GM19467 (cell line): ENCODE measurements around the gene TTLL11.

Experiments used
- ATAC-seq: cut with Tn5 transposase; IDR thresholded peaks from one replicate; pipeline ENCODE4 v1.9.1; 2021; ENCODE audit warnings: mild to moderate bottlenecking, moderate library complexity; ENCODE audit not compliant: unreplicated experiment

Gene TTLL11

DNA sequence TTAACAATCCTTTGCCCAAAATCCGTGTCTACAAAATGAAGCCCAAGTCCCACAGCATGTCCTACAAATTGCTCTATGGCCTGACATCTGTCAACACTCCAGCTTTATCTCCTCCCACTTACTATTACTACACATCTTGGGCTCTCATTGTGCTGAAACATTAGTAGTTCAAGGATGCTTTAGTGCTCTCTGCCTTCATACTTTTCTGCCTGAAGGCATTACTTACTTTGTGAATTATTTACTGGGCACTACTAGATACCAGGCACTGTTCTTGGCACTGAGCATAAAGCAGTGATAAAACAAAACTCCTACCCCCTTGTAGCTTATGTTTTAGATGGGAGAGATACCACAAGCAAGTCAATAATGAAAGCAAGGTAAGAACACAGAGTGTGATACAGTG lies 113.4 kb downstream of the TTLL11 start:
- no peak for ATAC-seq

DNA sequence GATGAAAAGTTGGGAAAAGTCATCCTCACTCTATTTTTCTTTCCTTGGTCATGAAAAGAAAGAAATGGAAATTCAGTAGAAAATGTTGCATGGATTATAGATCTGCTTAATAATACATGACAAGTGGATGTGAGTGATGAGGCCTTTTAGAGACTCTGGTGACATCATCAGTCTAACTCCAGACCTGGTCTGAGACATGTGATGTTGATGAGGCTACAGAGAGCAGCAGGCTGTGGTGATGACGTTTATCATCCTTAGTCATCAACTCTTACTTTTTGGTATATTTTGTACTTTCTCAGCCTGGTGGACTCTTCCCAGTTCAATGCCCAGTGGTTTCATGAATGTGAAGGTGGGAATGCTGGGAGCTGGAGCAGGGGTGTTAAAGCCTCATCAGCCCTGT lies 116.4 kb downstream of the TTLL11 start:
- ATAC-seq = no peak

DNA sequence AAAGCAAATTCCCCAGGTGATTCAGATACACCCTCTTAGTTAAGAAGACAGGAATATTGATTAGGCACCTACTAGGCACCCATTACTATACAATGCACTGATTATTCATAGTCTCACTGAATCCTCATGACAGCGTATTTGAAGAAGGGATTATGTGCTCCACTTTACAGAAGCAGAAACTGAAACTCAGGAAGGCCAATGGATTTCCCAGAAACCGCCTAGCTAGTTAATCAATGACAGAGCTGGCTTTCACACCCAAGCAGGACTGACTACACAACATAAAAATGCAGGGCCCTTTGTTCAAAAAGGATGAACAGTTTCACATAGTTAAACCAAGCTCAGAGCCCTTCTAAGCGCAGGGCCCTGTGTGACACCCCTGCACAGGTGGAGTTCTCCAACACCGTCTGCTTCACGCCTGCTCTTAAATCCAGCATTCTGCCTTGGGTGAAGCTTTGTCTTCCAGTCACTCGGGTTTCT lies 117.3 kb downstream of the TTLL11 start:
- ATAC-seq = no peak

DNA sequence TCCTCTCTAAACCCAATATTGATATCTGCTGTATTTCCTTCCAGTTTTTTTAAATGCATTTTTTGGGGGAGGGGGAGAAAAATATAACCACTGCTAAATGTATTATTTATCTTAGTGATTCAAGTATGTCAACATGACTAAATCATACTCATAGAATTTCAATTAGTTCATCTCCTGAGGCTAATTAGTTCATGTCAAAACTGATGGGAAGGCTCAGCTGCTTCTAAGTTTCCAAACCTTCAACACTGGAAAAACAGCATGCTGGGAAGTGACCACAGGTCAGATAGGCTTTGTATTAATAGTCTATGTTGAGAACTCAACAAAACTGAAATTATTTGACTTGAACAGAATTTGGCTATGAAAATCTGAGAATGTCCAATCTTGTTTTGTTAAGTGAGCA lies 118.7 kb downstream of the TTLL11 start:
- no peak for ATAC-seq

DNA sequence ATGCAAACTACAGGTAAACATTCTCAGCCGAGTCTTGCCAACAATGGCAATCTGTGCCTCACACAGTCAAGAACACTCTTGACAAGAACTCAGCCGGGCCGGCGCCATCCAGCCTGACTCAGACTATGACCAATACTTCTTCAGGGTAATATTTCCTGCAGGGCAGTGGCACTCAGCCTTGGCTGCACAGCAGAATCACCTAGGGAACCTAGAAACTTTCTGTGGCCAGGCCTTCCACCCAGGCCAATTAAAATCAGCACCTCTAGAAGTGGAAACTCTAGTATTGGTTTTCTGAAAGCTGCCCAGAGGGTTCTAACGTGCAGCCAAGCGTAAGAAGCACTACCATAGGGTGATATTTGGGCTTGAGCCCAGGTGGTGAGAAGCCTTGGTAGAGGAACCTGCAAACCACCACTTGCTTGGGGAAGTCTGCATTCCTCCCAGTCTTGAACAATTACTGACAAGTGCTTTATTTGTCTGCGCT lies 120.6 kb downstream of the TTLL11 start:
- peak; percentile 73 for ATAC-seq

DNA sequence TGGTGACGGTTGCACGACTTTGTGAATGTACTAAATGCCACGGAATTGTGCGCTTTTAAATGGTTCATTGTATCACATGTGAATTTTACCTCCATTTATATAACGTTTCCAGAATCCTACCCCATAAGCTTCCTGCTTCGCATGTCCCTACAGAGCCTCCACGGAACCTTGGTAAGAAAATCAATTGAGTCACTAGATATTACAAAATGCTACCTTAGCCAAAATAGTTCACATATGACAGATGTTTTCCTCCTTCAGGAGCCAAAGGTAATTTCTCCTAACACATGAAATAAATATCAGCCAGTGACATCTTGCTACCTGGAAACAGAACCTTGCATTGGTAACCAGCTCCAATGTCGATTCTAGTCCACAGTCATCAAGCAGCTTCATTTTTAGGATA lies 125.1 kb downstream of the TTLL11 start:
- ATAC-seq = no peak

DNA sequence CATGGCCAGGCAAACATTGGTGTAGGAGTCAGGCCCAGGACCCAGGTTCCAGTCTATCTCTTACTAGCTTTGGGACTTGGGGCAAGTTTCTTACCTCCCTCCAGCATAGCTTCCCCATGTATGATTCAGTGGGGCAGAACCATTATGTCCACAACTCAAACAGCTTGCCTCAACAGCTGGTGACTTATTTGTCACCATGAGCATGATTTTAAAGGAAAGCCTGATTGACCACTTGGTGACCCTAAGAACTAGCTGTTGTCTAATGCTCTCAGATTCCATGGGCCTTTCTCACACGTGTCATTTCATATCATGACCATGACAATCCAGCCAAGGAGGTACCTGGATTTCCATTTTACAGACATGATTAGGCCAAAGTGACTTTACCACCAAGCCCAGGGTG lies 126.4 kb downstream of the TTLL11 start:
- no peak for ATAC-seq

DNA sequence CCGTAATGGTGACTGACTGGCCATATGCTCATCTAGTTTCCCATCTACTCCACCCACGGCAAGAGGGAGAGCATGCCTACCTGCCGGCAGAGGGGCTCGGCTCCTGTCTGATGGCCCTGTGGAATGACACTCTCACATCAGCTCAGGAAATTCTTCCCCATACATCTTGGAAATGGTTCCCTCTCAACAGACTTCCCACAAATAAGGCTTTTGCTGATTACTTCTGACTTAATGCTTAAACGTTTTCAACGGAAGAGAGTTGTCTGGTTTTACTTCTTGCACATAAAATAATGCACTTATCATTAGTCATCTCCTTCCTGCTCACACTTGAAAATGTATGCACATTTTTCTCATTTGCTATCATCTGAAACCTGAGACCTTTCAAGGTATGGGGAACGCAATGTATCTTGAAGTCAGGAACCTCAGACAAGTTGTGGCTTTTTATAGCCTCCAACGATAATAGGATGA lies 129.5 kb downstream of the TTLL11 start:
- no peak for ATAC-seq

DNA sequence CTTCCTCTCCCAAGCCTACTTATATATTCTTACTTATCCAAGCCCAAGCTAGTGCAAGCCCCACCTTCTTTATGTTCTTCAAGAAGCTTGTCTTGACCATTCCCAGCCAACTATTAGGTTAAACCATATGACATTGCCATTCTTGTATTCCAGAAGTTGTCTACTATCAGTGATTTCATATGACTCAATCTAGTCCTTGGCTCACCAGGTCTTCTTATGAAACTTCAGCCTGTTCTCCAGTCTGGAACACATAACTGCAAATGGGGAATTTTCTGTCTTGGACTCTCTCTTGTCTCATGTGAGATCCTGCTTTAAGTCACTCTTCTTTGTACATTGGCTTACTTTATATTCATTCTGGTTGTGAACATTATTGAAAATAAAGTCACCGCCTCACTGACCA lies 130.7 kb downstream of the TTLL11 start:
- no peak for ATAC-seq

DNA sequence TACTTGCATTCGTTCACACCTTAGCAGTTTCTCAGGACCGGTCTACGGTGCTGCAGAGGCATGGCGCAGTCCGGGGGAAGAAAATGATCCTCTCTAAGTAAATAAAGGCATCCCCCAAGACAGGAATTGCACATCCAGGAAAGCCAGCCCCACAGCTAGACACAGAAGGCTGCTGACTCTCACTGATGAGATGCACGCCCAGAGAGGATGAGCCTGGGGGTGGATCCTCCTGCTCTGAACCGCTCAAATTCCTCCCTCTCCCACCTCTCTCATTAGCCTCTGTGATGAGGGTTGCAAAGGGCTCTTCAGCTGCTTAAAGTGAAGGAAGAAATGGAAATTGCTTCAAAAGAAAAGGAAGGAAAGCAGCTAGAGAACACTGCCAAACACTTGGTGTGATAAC lies 132.4 kb downstream of the TTLL11 start:
- no peak for ATAC-seq

DNA sequence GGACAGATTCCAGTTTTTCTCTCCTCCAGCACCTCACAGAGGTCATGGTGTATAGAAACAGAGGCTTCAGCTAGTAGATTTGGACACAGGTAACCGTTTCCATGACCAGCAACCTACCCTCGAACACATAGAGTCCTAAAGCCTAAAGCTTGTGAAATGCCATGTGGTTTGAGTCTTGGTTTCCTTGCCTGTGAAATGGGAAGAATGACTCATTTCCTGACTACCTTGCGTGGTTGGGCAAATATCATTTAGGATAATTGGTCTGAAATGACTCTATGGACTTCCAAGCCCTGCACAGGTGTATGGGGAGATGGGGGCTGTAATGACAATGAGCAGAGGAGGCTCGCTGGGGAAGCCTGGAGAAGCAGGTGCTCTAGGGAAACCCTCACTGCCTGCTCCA lies 134.6 kb downstream of the TTLL11 start:
- ATAC-seq = no peak

DNA sequence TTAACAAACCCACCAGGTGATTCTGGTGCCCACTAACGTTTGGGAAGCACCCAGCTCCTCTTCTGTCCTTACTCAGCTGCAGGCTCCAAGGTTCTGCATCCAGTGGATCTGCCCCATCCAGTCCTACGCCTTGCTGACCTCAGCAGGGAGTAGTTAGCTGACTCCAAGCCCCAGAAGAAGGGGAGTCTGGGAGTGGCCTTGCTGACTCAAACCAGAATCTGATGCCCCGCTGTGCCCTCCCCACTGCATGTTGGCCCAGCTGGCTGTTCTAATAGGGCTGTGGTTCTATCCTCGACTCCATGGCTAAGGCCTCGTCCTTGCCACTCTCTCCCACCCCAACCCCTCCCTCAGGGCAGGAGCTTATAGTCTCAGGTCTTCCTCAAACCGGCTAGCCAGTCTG lies 136.3 kb downstream of the TTLL11 start:
- no peak for ATAC-seq

DNA sequence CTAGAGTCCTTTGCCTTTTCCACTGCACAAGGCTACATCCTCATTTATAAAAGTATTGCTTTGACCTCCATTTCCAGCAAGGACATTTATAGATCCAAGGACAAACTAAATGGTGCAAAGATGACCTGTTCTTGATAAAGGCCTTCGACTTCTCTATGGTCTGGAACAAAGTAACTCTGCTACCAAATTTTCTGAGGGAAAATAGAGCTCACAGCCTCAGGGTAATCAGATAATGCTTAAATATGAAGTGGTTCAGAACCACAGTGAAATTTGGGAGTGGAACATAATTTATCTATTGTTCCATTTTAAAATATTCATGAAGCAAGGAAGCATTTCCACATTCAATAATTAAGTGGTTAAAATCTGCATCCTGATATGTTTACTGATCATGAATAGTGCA lies 137.5 kb downstream of the TTLL11 start:
- no peak for ATAC-seq

DNA sequence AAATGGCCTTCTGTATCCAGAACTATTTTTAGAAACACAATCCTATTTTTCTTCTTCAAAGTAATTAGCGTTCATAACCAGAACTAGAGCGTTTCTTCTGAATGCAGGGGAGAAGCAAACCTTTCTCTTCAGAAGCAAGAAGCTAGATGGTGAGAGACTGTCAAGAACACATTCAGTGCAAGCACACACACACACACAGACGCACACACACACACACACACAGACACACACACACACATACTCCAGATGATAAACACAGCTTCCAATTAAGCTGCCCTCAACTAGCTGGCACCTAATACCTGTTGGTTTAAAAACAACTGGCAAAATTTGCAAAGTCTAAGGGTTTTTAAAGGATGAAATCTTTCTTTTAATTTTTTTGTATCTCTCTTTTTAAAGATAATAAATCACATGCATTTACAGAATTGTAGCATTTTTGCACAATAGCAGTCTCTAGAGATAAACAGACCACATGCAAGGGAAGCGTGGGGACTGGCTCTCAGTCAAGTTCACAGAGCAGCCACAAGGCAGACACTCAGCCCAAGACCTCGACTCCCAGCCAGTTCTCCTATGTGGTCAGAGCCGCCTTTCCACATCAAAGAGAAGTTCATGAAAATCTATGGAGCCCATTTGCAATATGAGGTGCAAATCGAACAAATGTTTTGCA lies 138.5 kb downstream of the TTLL11 start:
- ATAC-seq = no peak

DNA sequence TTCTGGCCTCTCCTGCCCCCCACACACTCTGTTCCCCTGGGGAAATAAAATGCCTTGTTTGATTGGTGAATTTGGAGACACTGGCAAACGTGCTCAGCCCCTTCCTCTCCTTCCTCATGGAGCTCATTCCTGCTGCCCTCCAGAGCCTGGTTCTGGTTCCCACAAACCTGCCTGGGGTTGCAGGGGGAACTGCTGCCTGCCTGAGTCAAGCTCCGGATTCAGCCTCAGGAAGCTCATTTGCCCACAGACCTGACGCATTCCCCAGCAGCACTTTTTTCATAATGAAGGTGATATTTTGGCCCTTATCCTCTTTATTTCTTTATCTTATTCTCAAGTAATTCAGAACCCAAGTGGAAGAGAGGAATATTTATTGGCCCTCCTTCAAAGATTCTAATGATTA lies 140.5 kb downstream of the TTLL11 start:
- ATAC-seq = no peak

DNA sequence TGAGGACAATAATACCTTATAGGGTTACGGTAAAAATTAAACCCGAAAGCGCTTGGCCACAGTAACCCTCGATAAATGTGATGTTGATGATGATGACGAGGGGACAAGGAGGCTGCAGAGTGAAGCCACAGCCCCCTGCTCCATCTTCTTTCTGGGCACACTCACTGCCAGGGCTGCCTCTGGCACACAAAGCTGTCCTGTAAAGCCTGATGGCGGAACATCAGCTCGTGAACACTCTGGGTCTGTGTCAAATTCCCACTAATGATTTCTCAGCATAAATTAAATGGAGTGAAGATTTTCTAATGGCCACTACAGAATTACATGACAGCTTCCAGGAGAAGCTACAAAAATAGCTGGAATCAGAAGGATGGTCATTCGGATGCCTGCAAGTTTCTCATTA lies 142.2 kb downstream of the TTLL11 start:
- no peak for ATAC-seq

DNA sequence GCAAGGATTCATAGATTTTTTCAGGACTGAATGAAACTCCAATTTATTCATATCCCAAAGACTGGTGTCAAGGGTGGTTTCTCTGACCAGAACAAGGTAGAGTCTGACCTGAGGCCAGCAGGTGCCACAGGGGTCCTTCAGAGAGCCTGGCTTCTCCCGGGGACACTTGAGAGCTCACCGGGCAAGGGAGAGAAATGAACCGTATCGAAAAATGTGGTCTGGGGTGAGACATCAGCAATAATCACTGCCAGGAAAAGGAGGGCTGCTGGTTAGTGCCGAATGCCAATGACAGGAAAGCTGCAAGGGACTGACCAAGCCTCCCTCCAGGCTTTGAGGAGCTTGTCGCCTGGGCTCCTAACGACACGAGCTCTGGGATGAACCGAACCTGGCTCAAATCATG lies 142.7 kb downstream of the TTLL11 start:
- no peak for ATAC-seq

DNA sequence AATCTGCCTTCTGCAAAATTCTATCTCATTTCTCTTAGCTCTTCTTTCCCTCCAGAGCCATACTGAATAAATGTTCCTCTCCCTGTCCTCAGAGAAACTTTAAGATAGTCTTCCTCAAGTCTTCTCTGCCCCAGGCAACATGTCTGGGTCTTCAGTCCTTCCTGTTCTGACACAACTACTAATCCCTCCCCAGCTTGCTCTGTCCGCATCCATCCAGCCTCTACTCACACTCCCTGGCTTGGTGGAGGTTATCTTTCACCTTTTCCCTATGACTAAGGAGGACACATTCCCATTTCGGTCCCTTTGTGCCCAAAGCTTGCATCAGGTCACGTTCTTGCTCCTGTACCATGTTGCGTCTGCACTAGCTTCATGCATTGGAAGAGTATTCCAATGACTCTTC lies 143.3 kb downstream of the TTLL11 start:
- ATAC-seq = no peak

DNA sequence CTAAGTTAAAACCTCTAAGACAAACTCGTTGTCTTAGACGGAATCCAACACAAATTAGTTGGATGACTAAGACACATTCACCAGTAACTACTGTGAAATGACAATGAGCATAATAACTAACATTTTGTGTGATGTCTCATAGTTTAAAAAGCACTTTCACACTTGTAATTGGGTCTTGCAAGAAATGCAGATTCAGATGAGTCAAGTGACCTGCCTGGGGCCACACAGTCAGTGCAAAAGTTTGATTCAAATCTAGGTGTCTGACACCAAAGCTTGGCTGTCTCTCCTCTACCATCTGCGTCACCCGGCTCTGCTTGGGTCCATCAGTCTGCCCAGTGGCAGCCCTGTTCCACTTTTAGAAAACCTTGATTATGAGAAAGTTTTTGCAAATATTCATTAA lies 143.7 kb downstream of the TTLL11 start:
- ATAC-seq = no peak

DNA sequence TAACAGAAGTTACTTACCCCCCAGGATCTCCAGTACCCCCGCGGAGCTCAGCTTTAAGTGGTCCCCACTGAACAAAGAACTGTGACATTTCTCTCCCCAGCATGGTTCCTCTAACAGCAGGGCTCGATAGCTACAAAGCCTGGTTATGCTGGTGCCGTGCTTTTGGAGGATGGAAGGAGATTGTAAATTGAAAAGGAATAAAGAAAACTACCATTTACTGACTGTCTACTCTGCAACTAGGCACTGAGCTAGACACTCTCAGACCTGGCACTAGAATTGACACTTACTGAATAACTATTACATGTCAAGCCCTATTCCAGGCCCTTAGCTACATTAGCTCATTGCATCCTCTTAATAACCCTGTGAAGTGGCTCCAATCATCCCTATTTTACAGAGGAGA lies 145.3 kb downstream of the TTLL11 start:
- no peak for ATAC-seq

DNA sequence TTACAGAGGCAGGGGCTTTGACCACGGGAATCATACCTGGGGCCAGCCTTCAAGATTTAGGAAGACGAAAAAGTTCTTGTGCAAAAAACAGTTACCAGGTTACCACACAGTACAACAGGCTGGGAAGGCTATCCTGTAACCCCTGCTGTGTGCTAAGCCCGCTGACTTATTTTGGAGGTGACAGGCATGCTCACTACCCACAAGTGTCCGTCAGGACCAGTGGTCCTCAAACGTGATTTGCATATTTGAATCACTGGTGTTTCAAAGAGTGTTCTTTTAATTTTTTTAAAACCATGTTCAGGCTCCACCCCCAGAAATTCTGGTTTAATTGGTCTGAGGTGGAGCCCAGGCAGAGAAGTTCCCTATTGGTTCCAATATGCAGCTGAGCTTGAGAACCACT lies 146.6 kb downstream of the TTLL11 start:
- no peak for ATAC-seq

DNA sequence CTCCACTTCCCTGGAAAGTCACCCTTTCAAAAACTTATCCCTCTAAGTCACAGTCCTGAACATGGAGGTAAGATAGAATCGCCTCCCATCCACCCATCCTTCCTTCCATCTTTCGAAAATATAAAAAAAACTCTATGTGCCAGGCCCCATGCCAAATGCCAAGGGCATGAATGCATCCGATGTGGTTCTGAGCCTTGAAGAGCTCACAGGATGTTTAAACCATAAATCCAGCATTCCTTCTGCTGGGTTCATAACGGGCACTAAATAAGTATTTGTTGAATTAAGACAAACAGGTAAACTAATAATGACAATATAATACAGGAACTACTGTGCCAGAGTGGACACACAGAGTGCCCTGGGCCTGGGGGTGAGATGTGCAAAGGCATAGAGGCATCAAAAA lies 147.3 kb downstream of the TTLL11 start:
- ATAC-seq = no peak

DNA sequence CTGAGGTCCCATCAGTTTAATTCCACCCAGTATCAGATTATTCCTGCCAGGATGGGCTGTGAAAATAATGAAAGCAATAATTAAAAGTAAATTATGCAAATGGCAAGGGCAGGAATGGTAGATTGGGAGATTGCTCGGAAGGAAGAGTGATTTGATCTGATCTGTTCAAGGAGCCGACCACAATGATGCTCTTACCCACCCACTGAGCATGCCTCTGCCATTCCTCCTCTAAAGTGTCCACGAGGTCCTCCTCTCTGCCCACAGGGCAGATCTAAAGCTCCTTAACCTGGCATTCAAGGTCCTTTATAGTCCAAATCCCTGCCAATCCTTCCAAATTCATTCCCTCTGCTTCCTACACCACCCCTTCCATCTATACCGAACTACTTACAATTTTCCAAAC lies 147.8 kb downstream of the TTLL11 start:
- ATAC-seq = no peak
